DND-41 (cell line): ENCODE measurements around the gene NECAB3.

Source experiments
- ATAC-seq: fragments of 200-7000 bp; cut with Tn5 transposase; 3 replicates; pipeline ENCODE4 v1.9.1; 2021; ENCODE audit warnings: low read depth; ENCODE audit not compliant: insufficient read depth
- DNase-seq: peaks from one replicate; pipeline ENCODE4 v3.0.0-alpha.2; 2020
- H2AFZ ChIP-seq: 2 replicates; pipeline ENCODE4 v1.6.0; 2012; ENCODE audit warnings: low read depth, low read length
- H3K27ac ChIP-seq: 2 replicates; pipeline ENCODE4 v1.5.1; 2012; ENCODE audit warnings: low read length, inconsistent platforms
- H3K27me3 ChIP-seq: fragments of 200-600 bp; sonication (generic); 2 replicates; pipeline ENCODE4 v1.6.0; 2012; ENCODE audit warnings: low read length, mild to moderate bottlenecking, inconsistent platforms; ENCODE audit not compliant: insufficient read depth, poor library complexity
- H3K36me3 ChIP-seq: 2 replicates; pipeline ENCODE4 v1.5.1; 2012; ENCODE audit warnings: low read length, inconsistent platforms; ENCODE audit not compliant: insufficient read depth
- H3K4me1 ChIP-seq: 2 replicates; pipeline ENCODE4 v1.5.1; 2012; ENCODE audit warnings: mild to moderate bottlenecking, low read length; ENCODE audit not compliant: insufficient read depth
- H3K4me2 ChIP-seq: 2 replicates; pipeline ENCODE4 v1.6.0; 2012; ENCODE audit warnings: mild to moderate bottlenecking, moderate library complexity, low read length, inconsistent platforms; ENCODE audit not compliant: insufficient read depth
- H3K4me3 ChIP-seq, 2 experiments: fragments of 200-600 bp in 1 of 2; shearing (Covaris generic) in 1 of 2; 2 replicates each; pipeline ENCODE4 v1.5.1; 2012 to 2016; ENCODE audit warnings: inconsistent platforms in 2 of 2, low read length in 2 of 2, mild to moderate bottlenecking in 2 of 2, low read depth in 1 of 2, moderate library complexity in 1 of 2
- H3K79me2 ChIP-seq: 2 replicates; pipeline ENCODE4 v1.6.0; 2012; ENCODE audit warnings: low read length, inconsistent platforms; ENCODE audit not compliant: insufficient read depth
- H3K9ac ChIP-seq: 2 replicates; pipeline ENCODE4 v1.6.0; 2012; ENCODE audit warnings: low read depth, mild to moderate bottlenecking, inconsistent platforms, low read length, moderate library complexity
- H3K9me3 ChIP-seq: 2 replicates; pipeline ENCODE4 v1.5.1; 2012; ENCODE audit warnings: low read length, moderate library complexity, mild to moderate bottlenecking, inconsistent platforms; ENCODE audit not compliant: insufficient read depth, severe bottlenecking
- H4K20me1 ChIP-seq: 2 replicates; pipeline ENCODE4 v1.6.0; 2012; ENCODE audit warnings: low read length; ENCODE audit not compliant: insufficient read depth
- EZH2 ChIP-seq: IDR thresholded peaks from 3 replicates; pipeline ENCODE4 v1.6.1; 2012; ENCODE audit warnings: borderline replicate concordance, low read depth, mild to moderate bottlenecking, moderate library complexity, low read length, inconsistent platforms; ENCODE audit not compliant: severe bottlenecking
- TF ChIP-seq, protein P1 (sequence below): IDR thresholded peaks from 2 replicates; pipeline ENCODE4 v1.5.1; 2012; ENCODE audit warnings: borderline replicate concordance, low read length, moderate library complexity, mild to moderate bottlenecking; ENCODE audit not compliant: poor library complexity, severe bottlenecking; ENCODE audit errors: extremely low read depth

Gene NECAB3

DNA sequence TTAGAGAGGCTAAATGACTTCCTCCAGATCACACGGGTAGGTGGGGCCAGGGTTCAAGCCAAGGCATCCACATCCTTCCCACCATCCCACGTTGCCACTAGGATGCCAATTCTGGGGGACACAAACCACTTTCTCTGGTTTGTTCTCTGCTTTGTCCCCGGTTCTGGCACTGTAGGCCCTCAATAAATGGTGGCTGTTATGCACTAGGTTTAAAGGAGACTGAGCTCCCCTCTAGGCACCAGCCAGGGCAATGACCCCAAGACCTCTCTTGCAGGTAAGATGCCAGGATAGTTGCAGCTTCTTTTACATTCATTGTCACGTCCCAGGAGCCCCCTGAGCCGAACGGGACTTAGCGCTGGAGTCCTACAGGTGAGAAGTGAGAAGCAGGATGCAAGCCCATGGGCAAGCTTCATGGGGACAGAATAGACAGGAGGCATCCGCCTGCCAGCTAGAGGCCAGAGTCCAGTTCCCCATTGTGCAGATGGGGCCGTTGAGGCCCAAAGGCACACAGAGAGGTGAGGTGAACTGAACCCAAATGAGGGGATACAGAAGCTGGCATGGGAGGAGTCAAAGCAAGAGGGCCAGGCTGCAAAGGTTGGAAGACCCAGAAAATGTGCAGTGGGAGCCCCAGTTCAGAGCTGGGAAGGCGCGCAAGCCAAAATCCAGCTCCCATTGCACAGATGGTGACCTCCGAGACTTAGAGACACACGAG lies 45.2 kb upstream of the NECAB3 start:
- peaks cover 18% of the 10 kb centered on the region for H3K79me2 ChIP-seq
- H3K27ac ChIP-seq = peak overlapping the region; percentile 70
- no peak for DNase-seq
- H3K4me2 ChIP-seq = peak overlapping the region; percentile 83
- H3K9ac ChIP-seq = peak overlapping the region; percentile 72
- H3K9me3 ChIP-seq = no peaks in the 10 kb centered on the region
- H3K4me3 ChIP-seq = peak overlapping the region; percentile 47 to 67
- H3K4me1 ChIP-seq = peaks cover 26% of the 10 kb centered on the region
- TF ChIP-seq EZH2 = no peak
- TF ChIP-seq, protein P1, sequence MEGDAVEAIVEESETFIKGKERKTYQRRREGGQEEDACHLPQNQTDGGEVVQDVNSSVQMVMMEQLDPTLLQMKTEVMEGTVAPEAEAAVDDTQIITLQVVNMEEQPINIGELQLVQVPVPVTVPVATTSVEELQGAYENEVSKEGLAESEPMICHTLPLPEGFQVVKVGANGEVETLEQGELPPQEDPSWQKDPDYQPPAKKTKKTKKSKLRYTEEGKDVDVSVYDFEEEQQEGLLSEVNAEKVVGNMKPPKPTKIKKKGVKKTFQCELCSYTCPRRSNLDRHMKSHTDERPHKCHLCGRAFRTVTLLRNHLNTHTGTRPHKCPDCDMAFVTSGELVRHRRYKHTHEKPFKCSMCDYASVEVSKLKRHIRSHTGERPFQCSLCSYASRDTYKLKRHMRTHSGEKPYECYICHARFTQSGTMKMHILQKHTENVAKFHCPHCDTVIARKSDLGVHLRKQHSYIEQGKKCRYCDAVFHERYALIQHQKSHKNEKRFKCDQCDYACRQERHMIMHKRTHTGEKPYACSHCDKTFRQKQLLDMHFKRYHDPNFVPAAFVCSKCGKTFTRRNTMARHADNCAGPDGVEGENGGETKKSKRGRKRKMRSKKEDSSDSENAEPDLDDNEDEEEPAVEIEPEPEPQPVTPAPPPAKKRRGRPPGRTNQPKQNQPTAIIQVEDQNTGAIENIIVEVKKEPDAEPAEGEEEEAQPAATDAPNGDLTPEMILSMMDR = no peak
- H2AFZ ChIP-seq = peak overlapping the region; percentile 92
- H3K27me3 ChIP-seq = no peaks in the 10 kb centered on the region
- peak; percentile 1; the same call in 1 of the 3 replicates for ATAC-seq
- no peaks in the 10 kb centered on the region for H4K20me1 ChIP-seq
- no peaks in the 10 kb centered on the region; the same call in 1 of the 2 replicates for H3K36me3 ChIP-seq

DNA sequence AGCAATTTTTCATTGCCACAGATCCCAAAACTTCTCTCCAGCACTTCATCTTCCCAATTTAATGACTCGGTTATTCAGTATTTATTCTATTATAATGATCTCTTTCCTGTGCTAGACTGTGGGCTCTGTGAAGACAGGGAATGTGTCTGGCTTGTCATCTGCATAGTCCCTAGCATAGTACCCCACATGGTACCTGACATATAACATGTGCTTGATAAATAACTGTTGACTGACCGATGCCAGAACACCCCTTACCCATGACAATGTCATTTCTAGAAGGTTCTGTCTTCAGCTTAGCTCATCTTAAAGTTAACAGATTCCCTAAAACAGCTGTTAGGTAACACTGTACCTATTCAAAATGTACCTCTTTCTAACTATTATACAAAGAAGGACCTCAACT lies 42.3 kb upstream of the NECAB3 start:
- Histone ChIP-seq H3K27me3 (no peaks in the 10 kb centered on the region), H3K27ac (no peak overlapping the region)

DNA sequence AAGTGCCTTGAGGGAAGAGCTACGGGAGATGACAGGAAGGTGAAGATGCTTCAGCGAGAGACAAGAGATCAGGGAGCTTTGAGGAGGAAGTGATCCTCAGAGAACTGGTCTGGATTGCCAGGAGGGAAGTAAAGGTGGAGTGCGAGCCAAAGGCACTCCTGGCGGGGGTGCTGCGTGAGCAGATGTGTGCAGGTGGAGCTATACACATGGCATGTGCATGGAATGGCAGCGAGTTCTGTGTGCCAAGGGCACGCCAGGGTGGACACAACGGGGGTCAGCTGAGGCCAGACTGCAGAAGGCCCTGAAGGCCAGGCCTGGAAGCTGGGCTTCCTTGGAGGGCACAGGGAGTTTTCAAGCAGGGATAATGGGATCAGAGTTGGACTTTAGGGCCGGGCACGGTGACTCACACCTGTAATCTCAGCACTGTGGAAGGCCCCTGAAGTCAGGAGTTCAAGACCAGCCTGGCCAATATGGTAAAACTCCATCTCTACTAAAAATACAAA lies 39.7 kb upstream of the NECAB3 start:
- TF ChIP-seq, protein P1 = no peak
- no peak for TF ChIP-seq EZH2
- no peak overlapping the region for H2AFZ ChIP-seq
- peaks cover 9% of the 10 kb centered on the region; the same call in 1 of the 2 replicates for H3K79me2 ChIP-seq
- no peaks in the 10 kb centered on the region for H4K20me1 ChIP-seq
- ATAC-seq (no peak), DNase-seq (no peak)
- H3K4me1 ChIP-seq = peaks cover 6% of the 10 kb centered on the region
- H3K9me3 ChIP-seq = no peaks in the 10 kb centered on the region
- H3K4me2 ChIP-seq = no peak overlapping the region
- peaks cover 28% of the 10 kb centered on the region for H3K36me3 ChIP-seq
- no peak overlapping the region for H3K27ac ChIP-seq
- H3K4me3 ChIP-seq = no peak overlapping the region
- no peaks in the 10 kb centered on the region for H3K27me3 ChIP-seq
- H3K9ac ChIP-seq = no peak overlapping the region

More for the DNA sequence above, 42.3 kb upstream of the NECAB3 start:
- H3K4me3 ChIP-seq = no peak overlapping the region
- TF ChIP-seq, protein P1 = no peak
- no peak for TF ChIP-seq EZH2
- peaks cover 18% of the 10 kb centered on the region for H3K79me2 ChIP-seq
- no peak overlapping the region for H2AFZ ChIP-seq
- no peak overlapping the region for H3K4me2 ChIP-seq
- no peak for ATAC-seq
- H3K4me1 ChIP-seq = peaks cover 26% of the 10 kb centered on the region
- no peak for DNase-seq
- H3K36me3 ChIP-seq = peaks cover 17% of the 10 kb centered on the region
- H3K9ac ChIP-seq = no peak overlapping the region
- H3K9me3 ChIP-seq = no peaks in the 10 kb centered on the region
- no peaks in the 10 kb centered on the region for H4K20me1 ChIP-seq
